ENCODE results near the gene PSKH1.
"Not testable (repeated sequence)": the region's sequence is repeated elsewhere in the genome, so short reads cannot be mapped to it uniquely, and the experiment has no call there.

Gene PSKH1

GRCh38 chr16:67885976-67886375 lies 7.1 kb upstream of the PSKH1 start:
- DNase-seq (ENCODE audit: low read depth in 4 of 4, low spot score in 1 of 4) = no peak

- no peak for DNase-seq (ENCODE audit: low read depth in 4 of 4, low spot score in 1 of 4)
These were observed 6.7 kb upstream of the PSKH1 start for GRCh38 chr16:67886387-67886786.

GRCh38 chr16:67888331-67888730 lies 4.7 kb upstream of the PSKH1 start:
- DNase-seq (ENCODE audit: low read depth in 4 of 4, low spot score in 1 of 4) = no peak

GRCh38 chr16:67892375-67892774 lies 679 bp upstream of the PSKH1 start:
- no peak for DNase-seq (ENCODE audit: low read depth in 4 of 4, low spot score in 1 of 4)

GRCh38 chr16:67893743-67894399 lies 817 bp downstream of the PSKH1 start:
- DNase-seq (ENCODE audit: low read depth in 4 of 4, low spot score in 1 of 4) = no peak

- DNase-seq (ENCODE audit: low read depth in 4 of 4, low spot score in 1 of 4) = no peak
These were observed 4.2 kb downstream of the PSKH1 start for GRCh38 chr16:67897231-67897630.

- DNase-seq (ENCODE audit: low read depth in 4 of 4, low spot score in 1 of 4) = no peak
These were observed 8.7 kb downstream of the PSKH1 start for GRCh38 chr16:67901734-67902133.

- DNase-seq (ENCODE audit: low read depth in 4 of 4, low spot score in 1 of 4) = no peak
These were observed 9.8 kb downstream of the PSKH1 start for GRCh38 chr16:67902831-67903230.

GRCh38 chr16:67907397-67908180 lies 14.5 kb downstream of the PSKH1 start:
- no peak for DNase-seq (ENCODE audit: low read depth in 4 of 4, low spot score in 1 of 4)

GRCh38 chr16:67909056-67909742 lies 16.1 kb downstream of the PSKH1 start:
- no peak for DNase-seq (ENCODE audit: low read depth in 4 of 4, low spot score in 1 of 4)

GRCh38 chr16:67910158-67910557 lies 17.1 kb downstream of the PSKH1 start:
- DNase-seq (ENCODE audit: low read depth in 4 of 4, low spot score in 1 of 4) = no peak

GRCh38 chr16:67914758-67915495 lies 21.9 kb downstream of the PSKH1 start:
- DNase-seq (ENCODE audit: low read depth in 4 of 4, low spot score in 1 of 4) = no peak

- not testable (repeated sequence) for DNase-seq (ENCODE audit: low read depth in 4 of 4, low spot score in 1 of 4)
These were observed 22.4 kb downstream of the PSKH1 start for GRCh38 chr16:67915496-67915769.

GRCh38 chr16:67915831-67916723 lies 23.0 kb downstream of the PSKH1 start:
- DNase-seq (ENCODE audit: low read depth in 4 of 4, low spot score in 1 of 4) = no peak

- DNase-seq (ENCODE audit: low read depth in 4 of 4, low spot score in 1 of 4) = no peak
These were observed 24.2 kb downstream of the PSKH1 start for GRCh38 chr16:67917140-67917851.

GRCh38 chr16:67917852-67918236 lies 24.8 kb downstream of the PSKH1 start:
- peak in 1 of 4 experiments; percentile 48 for DNase-seq (ENCODE audit: low read depth in 4 of 4, low spot score in 1 of 4)

- DNase-seq (ENCODE audit: low read depth in 4 of 4, low spot score in 1 of 4) = no peak
These were observed 26.7 kb downstream of the PSKH1 start for GRCh38 chr16:67919622-67920221.

- no peak for DNase-seq (ENCODE audit: low read depth in 4 of 4, low spot score in 1 of 4)
These were observed 29.2 kb downstream of the PSKH1 start for GRCh38 chr16:67922221-67922620.

GRCh38 chr16:67922740-67923139 lies 29.7 kb downstream of the PSKH1 start:
- DNase-seq (ENCODE audit: low read depth in 4 of 4, low spot score in 1 of 4) = no peak

Measured in stimulated activated CD4-positive, alpha-beta T cell treated with anti-CD3 and anti-CD28 coated beads, Interleukin-1b, Interleukin-23, amount 100 ng/mL, for 24 hours (primary cell).